CD4-positive, alpha-beta T cell treated with Interleukin-17A for 4 hours (primary cell): ENCODE data around the gene RRM1.
"Not testable (repeated sequence)": the region's sequence is repeated elsewhere in the genome, so short reads cannot be mapped to it uniquely, and the experiment has no call there.

Source experiments
- DNase-seq: peaks from one replicate; pipeline ENCODE4 v3.0.0-alpha.2; 2020; ENCODE audit warnings: mixed read lengths

RRM1 gene

DNA sequence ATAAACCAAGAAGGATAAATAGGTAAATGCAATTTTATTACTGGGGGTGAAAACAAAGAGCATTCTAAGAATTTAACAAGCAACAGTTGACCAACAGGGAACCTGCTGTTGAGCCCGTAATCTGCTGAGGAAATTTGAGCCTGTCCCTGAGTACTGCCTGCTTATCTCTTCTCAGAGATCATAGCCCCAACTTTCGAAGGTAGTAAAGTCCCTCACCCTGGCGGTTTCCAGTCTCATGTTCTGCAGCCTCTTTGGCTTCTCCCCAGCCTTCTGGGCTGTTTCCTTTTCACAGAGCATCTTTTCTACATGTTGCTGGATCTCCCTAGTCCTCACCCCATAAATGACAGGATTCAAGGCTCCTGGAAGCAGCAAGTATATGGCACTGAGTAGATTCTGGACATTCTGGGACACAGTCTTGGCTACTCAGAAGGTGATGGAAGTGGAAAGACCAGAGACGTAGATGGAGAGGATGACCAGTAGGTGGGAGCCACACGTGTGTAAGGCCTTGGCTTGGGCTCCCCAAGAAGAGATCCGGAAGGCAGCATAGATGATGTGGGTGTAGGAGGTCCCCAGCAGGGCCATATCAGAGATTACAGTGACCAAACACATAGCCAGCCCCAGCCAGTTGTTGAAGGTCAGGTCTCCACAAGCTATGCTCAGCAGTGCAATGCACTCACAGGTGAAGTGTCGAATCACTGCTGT, 51.6 kb downstream of the RRM1 start:
- no peak for DNase-seq

DNA sequence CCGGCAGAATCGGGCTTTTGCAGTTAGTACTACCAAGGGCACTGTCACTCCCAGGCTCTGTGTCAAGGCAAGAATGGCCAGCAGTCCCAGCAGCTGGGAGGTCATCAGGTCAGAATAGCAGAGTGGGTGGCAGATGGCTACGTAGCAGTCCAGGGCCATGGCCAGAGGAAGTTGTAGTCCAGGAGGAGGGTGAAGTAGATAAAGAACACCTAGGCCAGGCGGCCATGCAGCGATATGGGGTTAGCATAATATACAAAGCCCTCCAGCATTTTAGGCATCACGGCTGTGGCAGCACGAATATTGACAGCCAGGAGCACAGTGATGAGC, 52.1 kb downstream of the RRM1 start:
- no peak for DNase-seq

DNA sequence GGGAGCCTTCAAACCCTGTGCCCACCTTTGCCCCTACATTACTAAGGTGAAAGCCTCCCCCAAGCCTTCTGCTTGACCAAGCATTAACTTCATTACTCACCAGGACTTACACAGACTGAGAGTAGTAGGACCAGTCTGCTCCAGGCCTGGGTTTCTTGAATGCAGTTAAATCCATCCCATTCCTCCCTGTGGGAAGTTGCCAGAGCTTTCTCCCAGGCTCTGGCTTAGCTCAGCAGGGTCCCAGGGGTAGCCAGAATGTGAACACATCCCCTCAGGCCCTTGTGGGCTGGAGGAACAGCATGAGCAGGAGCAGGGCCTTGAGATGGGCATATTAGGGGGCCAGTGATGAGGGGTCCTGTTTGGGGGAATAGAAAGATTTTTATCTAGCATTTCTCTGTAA, 59.9 kb downstream of the RRM1 start:
- no peak for DNase-seq

- no peak for DNase-seq
These were observed 62.0 kb downstream of the RRM1 start for GRCh38 chr11:4156571-4156970.

DNA sequence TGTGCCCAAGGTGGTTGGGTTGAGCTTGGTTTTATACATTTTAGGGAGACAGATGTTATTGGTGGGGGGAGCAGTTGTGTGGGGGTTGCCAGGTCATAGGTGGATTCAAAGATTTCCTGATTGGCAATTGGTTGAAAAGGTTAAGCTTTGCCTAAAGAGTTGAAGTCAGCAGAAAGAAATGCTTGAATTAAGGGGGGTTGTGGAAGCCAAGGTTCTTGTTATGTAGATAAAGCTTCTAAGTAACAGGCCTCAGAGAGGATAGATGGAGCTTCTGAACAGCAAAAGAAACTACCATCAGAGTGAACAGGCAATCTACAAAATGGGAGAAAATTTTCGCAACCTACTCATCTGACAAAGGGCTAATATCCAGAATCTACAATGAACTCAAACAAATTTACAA, 64.2 kb downstream of the RRM1 start:
- DNase-seq: not testable (repeated sequence)

- no peak for DNase-seq
These were observed 66.7 kb downstream of the RRM1 start for GRCh38 chr11:4161305-4161704.

- DNase-seq: no peak
These were observed 70.4 kb downstream of the RRM1 start for GRCh38 chr11:4164884-4165590.

- DNase-seq: no peak
These were observed 72.7 kb downstream of the RRM1 start for GRCh38 chr11:4167292-4167691.

GRCh38 chr11:4167758-4168157, 73.2 kb downstream of the RRM1 start:
- no peak for DNase-seq

GRCh38 chr11:4175620-4176350, 81.2 kb downstream of the RRM1 start:
- not testable (repeated sequence) for DNase-seq

GRCh38 chr11:4178813-4179662, 84.4 kb downstream of the RRM1 start:
- DNase-seq: no peak

DNA sequence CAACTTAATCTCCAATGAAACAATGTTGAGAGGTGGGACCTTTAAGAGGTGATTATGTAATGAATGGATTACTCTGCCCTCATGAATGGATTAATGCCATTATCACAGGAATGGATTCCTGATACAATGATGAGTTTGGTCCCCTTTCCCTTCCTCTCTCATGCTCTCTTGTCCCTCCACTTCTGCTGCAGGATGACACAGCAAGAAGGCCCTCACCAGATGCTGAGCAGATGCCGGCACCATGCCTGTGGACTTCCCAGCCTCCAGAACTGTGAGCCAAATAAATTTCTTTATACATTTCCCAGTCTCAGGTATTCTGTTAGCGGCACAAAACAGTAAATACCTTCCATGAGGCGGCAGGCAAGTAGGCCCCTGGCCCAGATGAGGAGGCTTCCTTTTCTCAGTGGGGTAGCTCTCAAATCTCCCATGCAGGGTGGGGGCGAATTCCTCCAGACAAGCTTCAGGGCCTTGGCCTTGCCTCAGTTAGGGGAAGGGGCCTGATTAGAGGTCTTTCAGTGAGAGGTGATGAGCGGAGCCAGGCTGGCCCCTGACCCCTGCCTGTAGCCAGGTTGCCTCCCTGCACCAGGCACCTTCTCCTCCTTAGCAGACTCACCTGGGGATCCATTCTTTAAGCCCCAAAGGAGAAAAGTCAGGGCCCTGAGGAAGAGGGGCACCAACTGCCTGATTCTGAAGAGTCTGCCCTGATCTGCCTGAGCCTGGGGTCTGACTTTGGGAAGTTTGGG, 86.0 kb downstream of the RRM1 start:
- DNase-seq: no peak

DNA sequence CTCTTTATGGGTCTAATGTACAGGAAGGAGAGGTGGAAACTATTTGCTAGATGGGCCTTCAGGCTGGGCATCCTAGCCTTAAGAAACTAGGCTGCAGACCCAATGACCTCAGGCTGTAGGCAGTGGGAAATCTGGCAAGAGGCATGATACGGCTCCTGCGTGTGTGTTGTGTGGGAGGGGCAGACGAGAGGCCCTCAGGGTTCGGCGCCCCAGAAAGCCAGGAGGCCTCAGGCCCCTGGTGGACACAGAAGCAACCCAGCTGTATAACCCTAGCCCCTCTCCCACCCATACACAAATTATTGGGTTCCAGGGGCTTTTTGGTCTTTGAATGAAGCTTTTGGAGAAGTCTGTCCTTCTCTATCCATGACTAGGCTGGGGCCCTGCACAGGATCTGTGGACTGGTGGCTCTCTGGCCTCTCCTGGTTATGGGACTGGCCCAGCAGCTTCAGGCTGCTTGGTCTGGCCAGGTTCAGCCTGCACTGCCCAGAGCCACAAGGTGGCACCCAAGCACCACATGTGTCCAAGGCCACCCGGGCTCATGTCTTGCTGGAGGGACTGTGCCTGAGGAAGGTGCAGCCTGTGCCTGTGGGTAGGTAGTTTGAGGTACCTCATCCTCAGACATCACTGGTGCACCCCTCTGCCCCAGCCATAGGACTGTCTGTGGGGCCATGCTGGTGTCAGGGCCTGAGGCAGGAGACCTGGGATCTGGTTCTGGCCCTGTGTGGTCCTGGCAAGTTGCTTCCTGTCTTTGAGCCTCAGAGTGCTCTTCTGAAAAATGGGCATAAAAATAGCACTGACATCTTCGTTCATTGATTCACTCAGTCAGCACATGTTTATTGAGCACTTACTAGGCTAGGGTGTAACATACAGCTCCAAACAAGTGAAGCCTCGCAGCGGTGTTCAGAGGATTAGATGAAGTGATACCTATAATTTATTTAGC, 87.5 kb downstream of the RRM1 start:
- peak; percentile 16 for DNase-seq

- DNase-seq: no peak
These were observed 88.9 kb downstream of the RRM1 start for GRCh38 chr11:4183410-4184057.

- no peak for DNase-seq
These were observed 89.7 kb downstream of the RRM1 start for GRCh38 chr11:4184163-4184916.

- DNase-seq: no peak
These were observed 91.0 kb downstream of the RRM1 start for GRCh38 chr11:4185561-4185960.

GRCh38 chr11:4186464-4187054, 92.0 kb downstream of the RRM1 start:
- DNase-seq: no peak

- DNase-seq: peak; percentile 88
These were observed 92.7 kb downstream of the RRM1 start for GRCh38 chr11:4187055-4187988.
